Esophagus squamous epithelium (tissue), 4 donors: Measurements from ENCODE around the gene UBXN2A.

Source experiments
- POLR2A ChIP-seq, 4 donors: fragments of 450-650 bp; IDR thresholded peaks; one replicate each; pipeline ENCODE4 v1.6.1; 2017; ENCODE audit warnings: antibody characterized with exemption in 4 of 4, mild to moderate bottlenecking in 4 of 4, moderate library complexity in 3 of 4
- TF ChIP-seq, protein P1 (sequence below), 6 experiments: fragments of 450-650 bp in 4 of 6; fragments of 200-600 bp in 2 of 6; sonication (generic) in 2 of 6; IDR thresholded peaks; one replicate each; pipeline ENCODE4 v1.5.1; 2016 to 2019; ENCODE audit warnings: antibody characterized with exemption in 6 of 6, mild to moderate bottlenecking in 4 of 6, moderate library complexity in 4 of 6

DNA sequence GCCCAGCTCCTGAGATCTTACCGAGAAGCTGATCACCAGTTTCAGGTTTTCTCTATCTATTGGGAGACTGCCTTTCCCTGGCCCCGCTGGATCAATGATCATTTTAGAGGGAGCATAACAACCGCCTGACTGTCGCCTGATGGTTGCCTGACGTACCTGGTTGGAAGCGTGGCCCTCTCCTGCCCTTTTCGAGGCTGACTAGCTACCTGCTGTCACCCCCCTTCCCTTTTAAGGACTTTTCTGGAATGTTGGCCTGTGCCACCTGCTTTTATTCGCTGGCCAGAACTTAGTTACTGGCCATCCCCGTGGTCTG lies 69.1 kb downstream of the UBXN2A start:
- TF ChIP-seq, protein P1, sequence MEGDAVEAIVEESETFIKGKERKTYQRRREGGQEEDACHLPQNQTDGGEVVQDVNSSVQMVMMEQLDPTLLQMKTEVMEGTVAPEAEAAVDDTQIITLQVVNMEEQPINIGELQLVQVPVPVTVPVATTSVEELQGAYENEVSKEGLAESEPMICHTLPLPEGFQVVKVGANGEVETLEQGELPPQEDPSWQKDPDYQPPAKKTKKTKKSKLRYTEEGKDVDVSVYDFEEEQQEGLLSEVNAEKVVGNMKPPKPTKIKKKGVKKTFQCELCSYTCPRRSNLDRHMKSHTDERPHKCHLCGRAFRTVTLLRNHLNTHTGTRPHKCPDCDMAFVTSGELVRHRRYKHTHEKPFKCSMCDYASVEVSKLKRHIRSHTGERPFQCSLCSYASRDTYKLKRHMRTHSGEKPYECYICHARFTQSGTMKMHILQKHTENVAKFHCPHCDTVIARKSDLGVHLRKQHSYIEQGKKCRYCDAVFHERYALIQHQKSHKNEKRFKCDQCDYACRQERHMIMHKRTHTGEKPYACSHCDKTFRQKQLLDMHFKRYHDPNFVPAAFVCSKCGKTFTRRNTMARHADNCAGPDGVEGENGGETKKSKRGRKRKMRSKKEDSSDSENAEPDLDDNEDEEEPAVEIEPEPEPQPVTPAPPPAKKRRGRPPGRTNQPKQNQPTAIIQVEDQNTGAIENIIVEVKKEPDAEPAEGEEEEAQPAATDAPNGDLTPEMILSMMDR (IDR thresholded peaks at IDR 0.05): no peak
- no peak for TF ChIP-seq POLR2A (IDR thresholded peaks at IDR 0.05)
